ENCODE measurements around the gene EIF4ENIF1.

The EIF4ENIF1 gene

DNA sequence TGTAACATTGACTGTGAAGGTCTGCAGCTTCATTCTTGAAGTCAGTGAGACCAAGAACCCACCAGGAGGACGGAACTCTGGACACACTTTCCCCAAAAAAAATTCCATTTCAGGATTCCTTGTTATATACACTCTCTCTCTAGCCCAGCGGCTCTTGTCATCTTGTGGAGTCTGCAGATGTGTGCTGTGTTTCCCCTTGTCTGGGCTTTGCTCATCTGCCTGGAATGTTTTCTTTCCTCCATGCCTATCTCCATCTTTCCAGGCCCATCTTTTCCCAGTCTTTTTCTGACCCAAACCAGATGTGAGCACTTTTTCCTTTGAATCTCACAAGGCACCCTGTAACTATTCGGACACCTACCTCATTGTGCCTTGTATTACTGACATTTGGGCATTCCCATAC lies 95.3 kb downstream of the EIF4ENIF1 start:
- no peak for DNase-seq (ENCODE audit: low spot score)
- in situ Hi-C loops (cut with MboI; ENCODE audit: low pct_unique_long_range_greater_than_20kb, low sequenced_read_pairs, unreplicated experiment) = no loop called here
- no peak for TF ChIP-seq CTCF (IDR thresholded peaks at IDR 0.05; ENCODE audit: extremely low read depth, insufficient read depth, missing control alignments)

DNA sequence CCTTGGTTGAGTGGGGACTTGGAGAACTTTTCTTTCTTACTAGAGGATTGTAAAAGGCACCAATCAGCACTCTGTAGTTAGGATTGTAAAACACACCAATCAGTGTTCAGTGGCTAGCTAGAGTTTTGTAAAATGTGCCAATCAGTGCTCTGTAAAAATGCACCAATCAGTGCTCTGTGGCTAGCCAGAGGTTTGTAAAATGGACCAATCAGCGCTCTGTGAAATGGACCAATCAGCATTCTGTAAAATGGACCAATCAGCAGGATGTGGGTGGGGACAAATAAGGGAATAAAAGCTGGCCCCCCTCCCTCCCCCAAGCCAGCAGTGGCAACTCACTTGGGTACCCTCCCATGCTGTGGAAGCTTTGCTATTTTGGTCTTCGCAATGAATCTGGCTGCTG lies 95.7 kb downstream of the EIF4ENIF1 start:
- DNase-seq (ENCODE audit: low spot score) = no peak
- TF ChIP-seq CTCF (IDR thresholded peaks at IDR 0.05; ENCODE audit: extremely low read depth, insufficient read depth, missing control alignments) = no peak
- in situ Hi-C loops (cut with MboI; ENCODE audit: low pct_unique_long_range_greater_than_20kb, low sequenced_read_pairs, unreplicated experiment) = no loop called here
